IMR-90 (cell line): ENCODE data around the gene BRSK1. TPM values are rescaled to one million over a fixed set of nuclear protein-coding genes. Genes with fewer than 3 reads are reported as not detected.

ENCODE experiments used
- ATAC-seq: fragments of 200-7000 bp; cut with Tn5 transposase; 2 replicates; pipeline ENCODE4 v1.9.1; 2020; ENCODE audit warnings: low read depth, mild to moderate bottlenecking, moderate library complexity
- BruUV-seq: library from RNA; stranded (reverse); fragments of 400-500 nt; replicated peaks from 2 replicates; lab custom pipeline; 2021; lab: Mats Ljungman, UMichigan
- CTCF ChIA-PET: fragments of 300-600 bp; formaldehyde crosslinking; extraction: SDS; loops from one replicate; lab custom pipeline; 2021; ENCODE audit warnings: antibody characterized with exemption; lab: Yijun Ruan, JAX
- POLR2A ChIA-PET: fragments of 300-600 bp; sonication (Branson Sonifier 250); formaldehyde crosslinking; loops from one replicate; lab custom pipeline; 2022; ENCODE audit warnings: antibody characterized with exemption; ENCODE audit not compliant: unreplicated experiment; lab: Charles Lee
- DNase-seq: peaks from one replicate; pipeline ENCODE4 v3.0.0; 2013
- H2AFZ ChIP-seq: replicated peaks from 2 replicates; pipeline ENCODE3; 2013; ENCODE audit warnings: low read length, mild to moderate bottlenecking; ENCODE audit not compliant: poor library complexity
- H2AK5ac ChIP-seq: 2 replicates; pipeline ENCODE4 v1.6.1; 2013; ENCODE audit warnings: low read depth, low read length, inconsistent platforms
- H2AK9ac ChIP-seq: replicated peaks from 2 replicates; pipeline ENCODE3; 2013; ENCODE audit warnings: mild to moderate bottlenecking, low read depth, low read length, moderate library complexity; ENCODE audit not compliant: poor library complexity
- H2BK120ac ChIP-seq: 2 replicates; pipeline ENCODE4 v1.6.1; 2013; ENCODE audit warnings: low read depth, low read length, inconsistent platforms
- H2BK15ac ChIP-seq: 3 replicates; pipeline ENCODE4 v1.6.1; 2013; ENCODE audit warnings: low read depth, low read length, inconsistent platforms
- H2BK20ac ChIP-seq: 2 replicates; pipeline ENCODE4 v1.6.1; 2013; ENCODE audit warnings: low read depth, mild to moderate bottlenecking, inconsistent platforms, low read length, moderate library complexity
- H2BK5ac ChIP-seq: 2 replicates; pipeline ENCODE4 v1.6.1; 2013; ENCODE audit warnings: mild to moderate bottlenecking, low read depth, low read length, inconsistent platforms; ENCODE audit not compliant: poor library complexity, severe bottlenecking
- H3K14ac ChIP-seq: replicated peaks from 2 replicates; pipeline ENCODE4 v1.6.1; 2013; ENCODE audit warnings: low read depth, low read length, inconsistent platforms
- H3K18ac ChIP-seq: 2 replicates; pipeline ENCODE4 v1.6.1; 2013; ENCODE audit warnings: low read depth, low read length, control low read depth
- H3K23ac ChIP-seq: 2 replicates; pipeline ENCODE4 v1.6.1; 2013; ENCODE audit warnings: low read depth, low read length, inconsistent platforms
- H3K27ac ChIP-seq: 2 replicates; pipeline ENCODE4 v1.5.1; 2013; ENCODE audit warnings: mild to moderate bottlenecking, control low read depth, low read length; ENCODE audit not compliant: insufficient read depth
- H3K27me3 ChIP-seq: 2 replicates; pipeline ENCODE4 v1.6.1; 2013; ENCODE audit warnings: low read length; ENCODE audit not compliant: control insufficient read depth, insufficient read depth
- H3K36me3 ChIP-seq: 2 replicates; pipeline ENCODE4 v1.6.1; 2013; ENCODE audit warnings: low read length, mixed read lengths; ENCODE audit not compliant: control insufficient read depth, insufficient read depth
- H3K4ac ChIP-seq: 2 replicates; pipeline ENCODE4 v1.6.1; 2013; ENCODE audit warnings: low read depth, low read length, inconsistent platforms
- H3K4me1 ChIP-seq: 2 replicates; pipeline ENCODE4 v1.6.1; 2013; ENCODE audit warnings: low read length, mixed read lengths; ENCODE audit not compliant: control insufficient read depth, insufficient read depth
- H3K4me2 ChIP-seq: 2 replicates; pipeline ENCODE4 v1.6.1; 2013; ENCODE audit warnings: low read depth, mild to moderate bottlenecking, control low read depth, low read length, moderate library complexity
- H3K4me3 ChIP-seq: 2 replicates; pipeline ENCODE4 v1.5.1; 2013; ENCODE audit warnings: low read depth, mild to moderate bottlenecking, control low read depth, low read length, moderate library complexity; ENCODE audit not compliant: insufficient read depth
- H3K56ac ChIP-seq: 2 replicates; pipeline ENCODE4 v1.6.1; 2013; ENCODE audit warnings: low read length, inconsistent platforms; ENCODE audit not compliant: insufficient read depth; ENCODE audit errors: extremely low read depth
- H3K79me1 ChIP-seq, 2 experiments: 2 replicates each; pipeline ENCODE4 v1.6.1; 2013; ENCODE audit warnings: low read length in 2 of 2, inconsistent platforms in 1 of 2, low read depth in 1 of 2
- H3K9ac ChIP-seq: 2 replicates; pipeline ENCODE4 v1.6.1; 2013; ENCODE audit warnings: low read depth, low read length, control low read depth
- H3K9me1 ChIP-seq: 2 replicates; pipeline ENCODE4 v1.6.1; 2013; ENCODE audit warnings: low read length, inconsistent platforms; ENCODE audit not compliant: insufficient read depth
- H3K9me3 ChIP-seq: 2 replicates; pipeline ENCODE4 v1.6.1; 2013; ENCODE audit warnings: low read length; ENCODE audit not compliant: control insufficient read depth, insufficient read depth
- H4K20me1 ChIP-seq: 2 replicates; pipeline ENCODE4 v1.6.1; 2013; ENCODE audit warnings: low read length, inconsistent platforms; ENCODE audit not compliant: insufficient read depth
- H4K5ac ChIP-seq: 2 replicates; pipeline ENCODE4 v1.6.1; 2013; ENCODE audit warnings: mild to moderate bottlenecking, low read depth, low read length, control low read depth
- H4K8ac ChIP-seq, 2 experiments: 2 replicates each; pipeline ENCODE4 v1.6.1; 2013; ENCODE audit warnings: low read depth in 2 of 2, low read length in 2 of 2, control low read depth in 1 of 2, inconsistent platforms in 1 of 2
- H4K91ac ChIP-seq: 2 replicates; pipeline ENCODE4 v1.6.1; 2013; ENCODE audit warnings: low read depth, low read length, inconsistent platforms; ENCODE audit not compliant: insufficient read depth
- CEBPB ChIP-seq: IDR thresholded peaks from 2 replicates; pipeline ENCODE4 v1.6.1; 2012; ENCODE audit warnings: low read depth, low read length, improper control_type of control experiment
- CHD1 ChIP-seq: IDR thresholded peaks from 2 replicates; pipeline ENCODE4 v1.6.1; 2012; ENCODE audit warnings: low read depth, low read length, improper control_type of control experiment
- FOS ChIP-seq: fragments of 150-350 bp; IDR thresholded peaks from 2 replicates; pipeline ENCODE4 v1.6.1; 2016; ENCODE audit warnings: low read depth, low read length
- MAFK ChIP-seq: IDR thresholded peaks from 2 replicates; pipeline ENCODE4 v1.6.1; 2012; ENCODE audit warnings: low read depth, low read length, improper control_type of control experiment
- MAZ ChIP-seq: IDR thresholded peaks from 2 replicates; pipeline ENCODE4 v1.6.1; 2012; ENCODE audit warnings: low read depth, mild to moderate bottlenecking, low read length, improper control_type of control experiment, moderate library complexity, borderline replicate concordance
- MXI1 ChIP-seq: IDR thresholded peaks from 2 replicates; pipeline ENCODE4 v1.6.1; 2012; ENCODE audit warnings: low read depth, mild to moderate bottlenecking, low read length, moderate library complexity, borderline replicate concordance
- RCOR1 ChIP-seq: IDR thresholded peaks from 2 replicates; pipeline ENCODE4 v1.6.1; 2012; ENCODE audit warnings: mild to moderate bottlenecking, low read length, improper control_type of control experiment; ENCODE audit not compliant: insufficient replicate concordance
- RFX5 ChIP-seq: IDR thresholded peaks from 2 replicates; pipeline ENCODE4 v1.8.0; 2012; ENCODE audit warnings: low read depth, mild to moderate bottlenecking, low read length, moderate library complexity
- SMC3 ChIP-seq: fragments of 150-350 bp; IDR thresholded peaks from 2 replicates; pipeline ENCODE4 v1.6.1; 2016; ENCODE audit warnings: low read depth, mild to moderate bottlenecking, antibody characterized with exemption, low read length, moderate library complexity
- WGBS, 2 experiments: methylation state at CpG; one replicate each; pipeline versions ENCODE4 v1.1.5 to v1.1.7; 2013; ENCODE audit warnings: missing lambda C conversion rate in 2 of 2; ENCODE audit not compliant: insufficient read length in 1 of 2; ENCODE audit errors: extremely low coverage in 2 of 2; 5-methylcytosine and 5-hydroxymethylcytosine counted together
- dilution Hi-C: fragments of 300-500 bp; cut with HindIII; formaldehyde crosslinking; loops from one replicate; pipeline ENCODE4 v1.14.3; 2018; ENCODE audit warnings: low sequenced_read_pairs; ENCODE audit not compliant: unreplicated experiment
- in situ Hi-C: fragments of 300-500 bp; cut with MboI; formaldehyde crosslinking; loops from 3 replicates; pipeline ENCODE4 v1.14.3; 2019; ENCODE audit warnings: low sequenced_read_pairs, inconsistent platforms, mixed read lengths
- intact Hi-C: fragments of 100-400 bp; cut with micrococcal nuclease; formaldehyde crosslinking; loops from 2 replicates; pipeline ENCODE4 v1.10.0; 2022
- polyA plus RNA-seq, 3 experiments: library from polyadenylated mRNA; depleted of rRNA; stranded (reverse); fragments of >200 nt; gene quantifications; 2 replicates each; pipeline ENCODE4 v1.2.3, GENCODE V29; 2012; ENCODE audit warnings: low replicate concordance in 1 of 3
- total RNA-seq: library from RNA; depleted of rRNA; stranded (reverse); fragments of >200 nt; gene quantifications from 2 replicates; pipeline ENCODE4 v1.2.3, GENCODE V29; 2012
- TF ChIP-seq, protein P1 (sequence below): conservative IDR thresholded peaks from 2 replicates; pipeline ENCODE4 v1.5.1; 2012; ENCODE audit warnings: mild to moderate bottlenecking, low read depth, low read length, improper control_type of control experiment

The BRSK1 gene
- total and polyA plus RNA-seq, 2 of the 4 experiments (the other 2 are of a cell fraction) = 2.5 to 22.3 TPM

DNA sequence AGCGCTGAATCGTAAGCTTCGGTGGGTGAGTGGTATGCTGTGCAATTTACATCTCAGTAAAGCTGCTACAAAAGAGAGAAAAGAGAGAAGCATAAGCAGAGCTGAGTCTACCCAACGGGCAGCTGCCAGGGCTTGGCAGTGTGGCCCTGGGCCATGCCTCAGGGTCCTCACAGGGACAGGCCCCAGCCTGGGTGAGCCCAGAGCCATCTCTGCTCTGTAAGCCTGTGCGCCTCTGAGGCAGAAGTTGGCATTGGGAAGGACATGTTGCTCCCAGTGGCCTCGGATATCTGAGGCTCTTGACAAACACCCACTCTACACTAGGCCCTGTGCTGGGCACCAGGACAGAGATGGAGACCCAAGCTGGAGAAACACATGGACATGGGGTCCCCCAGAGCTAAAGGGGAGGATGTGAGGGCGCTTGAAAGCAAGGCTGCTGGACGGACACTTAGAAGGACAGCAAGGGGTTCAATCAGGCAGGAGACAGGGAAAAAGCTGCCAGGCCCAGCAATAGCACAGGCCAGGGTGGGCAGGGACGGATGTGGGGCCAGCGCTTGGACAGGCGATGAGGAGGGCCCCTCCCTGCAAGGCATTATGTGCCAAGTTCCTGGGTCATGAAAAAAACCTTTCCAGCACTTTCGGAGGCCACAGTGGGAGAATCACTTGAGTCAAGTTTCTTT lies 39.7 kb upstream of the BRSK1 start:
- in situ Hi-C loops = no loop called here
- Histone ChIP-seq H3K79me1 (peaks cover 6 to 59% of the 10 kb centered on the region in 2 experiments), H2BK20ac (no peak overlapping the region), H3K4me2 (no peak overlapping the region), H2BK15ac (no peak overlapping the region), H4K8ac (no peak overlapping the region), H2AFZ (no peak overlapping the region), H2BK5ac (no peak overlapping the region), H3K56ac (no peak overlapping the region), H2AK5ac (no peak overlapping the region), H3K23ac (no peak overlapping the region), H3K36me3 (peaks cover 61% of the 10 kb centered on the region), H3K9me3 (no peaks in the 10 kb centered on the region), H3K4me1 (no peaks in the 10 kb centered on the region), H4K5ac (no peak overlapping the region), H4K91ac (no peak overlapping the region), H3K9me1 (peaks cover 7% of the 10 kb centered on the region; the same call in 1 of the 2 replicates), H3K14ac (no peak overlapping the region), H3K9ac (no peak overlapping the region), H2AK9ac (no peak overlapping the region), H4K20me1 (peaks cover 30% of the 10 kb centered on the region), H3K18ac (no peak overlapping the region), H3K4me3 (no peak overlapping the region), H3K27me3 (no peaks in the 10 kb centered on the region), H3K27ac (no peak overlapping the region), H2BK120ac (no peak overlapping the region), H3K4ac (no peak overlapping the region)
- ATAC-seq = no peak
- ChIA-PET POLR2A (no interaction called here), CTCF (no interaction called here)
- DNase-seq = no peak
- no TSS peak for BruUV-seq
- dilution Hi-C loops = no loop called here
- TF ChIP-seq, protein P1, sequence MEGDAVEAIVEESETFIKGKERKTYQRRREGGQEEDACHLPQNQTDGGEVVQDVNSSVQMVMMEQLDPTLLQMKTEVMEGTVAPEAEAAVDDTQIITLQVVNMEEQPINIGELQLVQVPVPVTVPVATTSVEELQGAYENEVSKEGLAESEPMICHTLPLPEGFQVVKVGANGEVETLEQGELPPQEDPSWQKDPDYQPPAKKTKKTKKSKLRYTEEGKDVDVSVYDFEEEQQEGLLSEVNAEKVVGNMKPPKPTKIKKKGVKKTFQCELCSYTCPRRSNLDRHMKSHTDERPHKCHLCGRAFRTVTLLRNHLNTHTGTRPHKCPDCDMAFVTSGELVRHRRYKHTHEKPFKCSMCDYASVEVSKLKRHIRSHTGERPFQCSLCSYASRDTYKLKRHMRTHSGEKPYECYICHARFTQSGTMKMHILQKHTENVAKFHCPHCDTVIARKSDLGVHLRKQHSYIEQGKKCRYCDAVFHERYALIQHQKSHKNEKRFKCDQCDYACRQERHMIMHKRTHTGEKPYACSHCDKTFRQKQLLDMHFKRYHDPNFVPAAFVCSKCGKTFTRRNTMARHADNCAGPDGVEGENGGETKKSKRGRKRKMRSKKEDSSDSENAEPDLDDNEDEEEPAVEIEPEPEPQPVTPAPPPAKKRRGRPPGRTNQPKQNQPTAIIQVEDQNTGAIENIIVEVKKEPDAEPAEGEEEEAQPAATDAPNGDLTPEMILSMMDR = no peak
- TF ChIP-seq FOS (no peak), MAFK (no peak), CHD1 (no peak), RCOR1 (no peak), CEBPB (no peak), MAZ (no peak), RFX5 (no peak), SMC3 (no peak), MXI1 (no peak)
- intact Hi-C loops = no loop called here
- 100% methylated on average over 5 of the region's 12 CpGs; no CpG with 5 or more reads in 1 of the 2 experiments for WGBS, 2 experiments
